Loucy (cell line): ENCODE results near the gene VRK2.

Experiments
- EZH2phosphoT487 ChIP-seq: fragments of 200-600 bp; IDR thresholded peaks from 2 replicates; pipeline ENCODE4 v1.6.1; 2018; ENCODE audit warnings: antibody characterized with exemption, mild to moderate bottlenecking, moderate library complexity, borderline replicate concordance
- TF ChIP-seq, protein P1 (sequence below): fragments of 200-600 bp; sonication (generic); conservative IDR thresholded peaks from 2 replicates; pipeline ENCODE4 v1.5.1; 2014; ENCODE audit warnings: mild to moderate bottlenecking, antibody characterized with exemption, low read length

GRCh38 chr2:58055033-58055786 is 8.6 kb downstream of the VRK2 start:
- TF ChIP-seq EZH2phosphoT487: no peak
- TF ChIP-seq, protein P1, sequence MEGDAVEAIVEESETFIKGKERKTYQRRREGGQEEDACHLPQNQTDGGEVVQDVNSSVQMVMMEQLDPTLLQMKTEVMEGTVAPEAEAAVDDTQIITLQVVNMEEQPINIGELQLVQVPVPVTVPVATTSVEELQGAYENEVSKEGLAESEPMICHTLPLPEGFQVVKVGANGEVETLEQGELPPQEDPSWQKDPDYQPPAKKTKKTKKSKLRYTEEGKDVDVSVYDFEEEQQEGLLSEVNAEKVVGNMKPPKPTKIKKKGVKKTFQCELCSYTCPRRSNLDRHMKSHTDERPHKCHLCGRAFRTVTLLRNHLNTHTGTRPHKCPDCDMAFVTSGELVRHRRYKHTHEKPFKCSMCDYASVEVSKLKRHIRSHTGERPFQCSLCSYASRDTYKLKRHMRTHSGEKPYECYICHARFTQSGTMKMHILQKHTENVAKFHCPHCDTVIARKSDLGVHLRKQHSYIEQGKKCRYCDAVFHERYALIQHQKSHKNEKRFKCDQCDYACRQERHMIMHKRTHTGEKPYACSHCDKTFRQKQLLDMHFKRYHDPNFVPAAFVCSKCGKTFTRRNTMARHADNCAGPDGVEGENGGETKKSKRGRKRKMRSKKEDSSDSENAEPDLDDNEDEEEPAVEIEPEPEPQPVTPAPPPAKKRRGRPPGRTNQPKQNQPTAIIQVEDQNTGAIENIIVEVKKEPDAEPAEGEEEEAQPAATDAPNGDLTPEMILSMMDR: no peak
